GM12865 (cell line): Measurements from ENCODE around the gene YKT6.

ENCODE experiments used
- DNase-seq: peaks from one replicate; pipeline ENCODE4 v3.0.0; 2010; ENCODE audit warnings: low read depth
- H3K4me3 ChIP-seq: 2 replicates; pipeline ENCODE4 v1.5.1; 2011; ENCODE audit warnings: mild to moderate bottlenecking, low read depth, low read length, control low read depth
- CTCF ChIP-seq: IDR thresholded peaks from 2 replicates; pipeline ENCODE4 v1.5.1; 2011; ENCODE audit warnings: low read length, control low read depth, low read depth, inconsistent platforms; ENCODE audit not compliant: insufficient read depth; ENCODE audit errors: missing control alignments

YKT6 gene

DNA sequence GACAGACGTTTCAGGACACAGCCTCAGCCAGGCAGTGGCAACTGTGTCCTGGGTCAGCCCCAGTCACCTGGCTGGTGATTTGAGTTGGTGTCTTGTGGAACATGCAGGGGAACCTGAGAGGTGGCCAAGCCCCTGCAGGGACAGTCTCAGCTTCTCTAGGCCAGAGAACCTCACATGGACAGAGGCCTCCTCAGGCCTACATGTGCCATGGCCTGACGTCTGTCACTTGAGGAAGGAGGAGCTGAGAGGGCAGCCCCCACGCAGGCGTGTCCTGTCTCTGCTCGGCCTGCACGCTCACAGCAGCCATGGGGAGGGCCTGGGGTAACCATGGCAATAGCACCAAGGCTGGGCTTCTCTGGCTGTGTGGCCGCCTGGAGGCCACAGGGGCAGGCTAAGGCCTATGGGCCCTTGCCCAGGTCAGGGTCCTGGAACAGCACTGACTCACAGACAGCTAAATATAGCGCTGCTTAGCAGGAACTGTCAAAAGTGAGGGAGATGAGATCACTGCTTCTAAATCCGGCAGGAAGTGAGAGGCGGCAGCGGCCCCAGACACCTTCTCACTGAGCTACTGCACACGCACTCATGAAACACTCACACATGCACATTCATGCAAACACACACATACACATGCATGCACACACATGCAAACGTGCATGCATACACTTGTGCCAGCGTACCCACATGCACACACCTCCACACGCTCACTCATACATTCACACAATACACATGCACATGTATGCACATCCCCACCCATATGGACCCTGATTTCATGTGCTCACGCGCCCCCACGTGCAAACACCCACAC is 57.0 kb downstream of the YKT6 start:
- peak; percentile 91 for DNase-seq
- no peak overlapping the region; the same call in 1 of the 2 replicates for H3K4me3 ChIP-seq
- no peak for TF ChIP-seq CTCF

GRCh38 chr7:44258423-44258760 is 57.6 kb downstream of the YKT6 start:
- DNase-seq = no peak
- no peak for TF ChIP-seq CTCF
- H3K4me3 ChIP-seq = no peak overlapping the region

DNA sequence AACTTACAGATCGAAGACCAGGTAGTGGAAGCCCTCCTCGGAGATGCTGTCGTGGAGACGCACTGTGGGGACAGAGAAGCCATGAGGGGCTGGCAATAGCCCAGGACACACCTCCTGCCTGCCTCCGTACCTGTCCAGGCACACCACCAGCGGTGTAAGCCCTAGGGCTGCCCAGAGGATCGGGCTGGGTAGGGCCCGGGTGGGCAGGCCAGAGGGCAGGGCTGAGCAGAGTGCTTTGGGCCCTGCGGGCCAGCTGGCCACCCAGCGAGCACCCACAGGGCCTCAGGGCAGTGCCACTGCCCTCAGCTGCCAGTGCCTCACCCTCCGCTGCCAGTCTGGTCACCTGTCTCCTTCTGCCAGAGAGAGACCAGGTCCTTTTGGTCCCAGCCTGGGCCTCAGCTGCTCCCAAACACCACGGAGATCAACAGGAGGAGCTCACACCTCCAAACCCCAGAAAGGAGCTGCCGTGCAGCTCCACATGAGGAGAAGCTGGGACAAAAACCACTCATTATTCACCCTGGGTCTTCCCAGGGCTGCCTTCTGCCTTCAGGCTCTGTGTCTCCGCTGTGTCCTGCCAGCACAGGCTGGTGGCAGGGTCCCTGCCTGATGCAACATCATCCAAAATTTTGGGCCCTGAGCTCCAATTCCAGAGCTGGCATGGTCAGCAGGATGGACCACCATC is 58.2 kb downstream of the YKT6 start:
- no peak overlapping the region for H3K4me3 ChIP-seq
- DNase-seq = no peak
- TF ChIP-seq CTCF = no peak

DNA sequence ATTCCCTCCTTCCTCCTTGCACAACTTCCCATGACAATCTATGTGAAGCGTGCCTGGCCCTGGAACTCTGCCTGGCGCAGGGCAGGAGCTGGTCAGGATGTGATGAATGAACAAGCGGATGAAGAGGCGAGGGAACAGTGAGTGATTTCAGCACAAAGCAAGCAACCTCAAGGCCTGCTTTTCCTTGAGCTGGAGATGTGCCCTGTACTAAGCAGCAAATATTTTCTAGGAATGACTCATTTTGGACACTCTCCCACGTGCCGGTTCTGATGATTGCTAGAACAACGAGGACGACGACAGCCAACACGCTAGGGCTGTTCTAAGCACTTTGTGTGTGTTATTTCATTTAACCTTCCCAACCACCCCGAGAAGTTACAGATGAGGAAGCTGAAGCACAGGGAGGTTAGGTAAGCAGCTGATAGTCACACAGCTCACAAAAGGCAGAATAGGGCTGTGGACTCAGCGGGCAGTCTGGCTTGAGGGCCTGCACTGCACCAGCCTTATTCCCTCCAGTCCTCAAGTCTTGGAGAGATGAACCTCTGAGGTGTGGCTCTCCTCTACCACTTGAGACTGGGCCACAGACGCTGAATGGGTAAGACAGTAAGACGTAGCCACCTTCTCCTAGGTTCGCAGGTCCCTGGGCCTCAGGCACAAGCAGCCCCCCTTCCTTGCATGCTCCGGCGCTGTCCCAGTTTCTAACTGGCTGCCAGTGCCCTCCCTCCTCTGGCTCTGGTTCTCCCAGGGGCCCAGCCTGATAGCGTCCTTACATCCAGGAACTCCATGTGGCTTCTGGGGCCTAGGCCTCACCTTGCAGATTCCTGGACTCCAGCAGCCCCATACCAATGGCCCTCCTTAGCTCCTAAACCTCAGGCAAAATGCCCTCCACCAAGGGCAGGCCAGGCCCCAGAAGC is 59.0 kb downstream of the YKT6 start:
- no peak overlapping the region for H3K4me3 ChIP-seq
- no peak for TF ChIP-seq CTCF
- no peak for DNase-seq

- no peak overlapping the region for H3K4me3 ChIP-seq
- TF ChIP-seq CTCF = no peak
- peak; percentile 10 for DNase-seq
These were observed 60.5 kb downstream of the YKT6 start for GRCh38 chr7:44261240-44261639.

DNA sequence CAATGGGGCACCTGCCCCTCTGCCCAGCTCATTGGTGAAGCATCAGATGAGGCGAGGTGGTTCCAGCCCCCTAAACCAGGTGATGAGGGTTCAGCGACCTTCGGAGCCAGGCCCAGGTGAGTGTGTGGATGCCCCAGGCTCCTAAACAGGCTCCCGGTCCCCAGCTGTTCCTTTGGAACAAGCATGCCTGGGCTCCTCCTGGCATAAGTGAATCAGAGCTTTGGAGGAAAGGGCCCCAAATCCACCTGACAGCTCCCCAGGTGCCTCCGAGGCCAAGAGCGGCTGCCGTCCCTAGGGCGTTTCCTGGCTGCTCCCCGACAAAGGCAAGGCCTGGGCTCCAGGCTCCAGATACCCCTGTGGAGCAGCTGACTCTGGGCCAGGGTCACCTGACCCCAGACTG is 61.3 kb downstream of the YKT6 start:
- no peak for TF ChIP-seq CTCF
- no peak for DNase-seq
- H3K4me3 ChIP-seq = no peak overlapping the region
